DMS153 (cell line): ENCODE data around the gene LRRC32.

Experiments used
- DNase-seq: peaks from one replicate; lab custom pipeline; 2025; lab: John Stamatoyannopoulos, UW

The LRRC32 gene

DNA sequence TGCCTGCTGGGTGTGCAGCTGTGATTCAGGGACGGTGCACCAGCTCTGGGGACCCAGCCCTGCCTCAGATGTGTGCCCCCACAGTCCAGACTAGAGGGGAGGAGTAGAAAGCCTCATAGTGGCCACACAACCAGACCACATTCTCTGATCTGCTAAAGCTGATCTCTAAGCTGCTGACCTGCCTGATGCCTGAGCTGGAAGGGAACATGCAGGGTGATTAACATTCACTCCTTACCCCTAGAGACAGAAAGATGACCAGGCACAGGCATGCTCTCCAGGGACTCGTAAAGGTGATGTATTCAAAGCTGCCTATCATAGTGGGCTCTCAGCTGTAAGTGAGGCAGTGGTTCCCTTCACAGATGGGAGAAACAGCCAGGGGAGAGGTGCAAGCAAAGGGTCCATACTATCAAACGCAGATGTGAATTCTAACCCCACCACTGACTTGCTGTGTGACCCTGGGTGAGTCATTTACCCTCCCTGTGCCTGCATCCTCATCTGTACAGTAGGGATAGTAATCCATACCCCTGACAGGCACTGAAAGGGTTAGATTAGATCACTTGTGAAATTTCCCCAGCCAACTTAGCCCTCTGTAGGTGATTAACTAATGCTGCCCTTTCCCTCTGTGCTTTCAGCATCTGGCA, 29.0 kb upstream of the LRRC32 start:
- DNase-seq: no peak

DNA sequence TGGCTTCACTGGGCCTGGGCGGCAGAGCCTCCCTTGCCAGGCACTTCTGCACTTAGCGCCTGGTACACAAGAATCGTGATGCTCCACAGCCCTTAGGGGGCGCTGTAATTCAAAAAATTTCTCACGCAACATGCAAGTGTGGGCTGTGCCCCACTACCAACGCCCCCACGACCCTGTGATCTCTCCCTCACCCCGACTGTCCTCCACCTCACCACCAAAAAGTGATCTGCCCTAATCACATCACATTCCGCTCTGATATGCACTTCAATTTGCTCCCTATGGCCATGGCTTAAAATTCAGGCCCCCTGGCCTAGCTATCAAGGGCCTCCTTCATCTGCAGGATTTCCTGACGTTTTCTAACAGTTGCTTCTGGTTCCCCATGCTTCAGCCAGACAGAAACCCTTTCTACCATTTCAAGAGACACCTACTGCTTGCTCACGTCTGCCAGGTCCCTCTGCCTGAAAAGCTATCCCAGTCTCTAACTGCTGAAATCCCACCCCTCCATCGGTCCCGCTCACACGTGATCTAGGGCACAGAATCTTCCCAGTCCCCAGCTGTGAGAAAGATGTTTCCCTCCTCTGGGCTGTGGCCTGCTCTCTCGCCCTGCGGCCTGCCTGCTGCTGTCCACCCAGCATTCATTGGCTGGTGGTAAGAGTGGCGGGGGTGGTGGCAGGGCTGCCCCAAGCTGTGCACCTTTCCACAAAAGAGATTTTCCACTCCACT, 27.9 kb upstream of the LRRC32 start:
- no peak for DNase-seq

GRCh38 chr11:76696756-76697155, 26.2 kb upstream of the LRRC32 start:
- DNase-seq: no peak

GRCh38 chr11:76695771-76696170, 25.2 kb upstream of the LRRC32 start:
- no peak for DNase-seq

- DNase-seq: no peak
These were observed 24.6 kb upstream of the LRRC32 start for GRCh38 chr11:76695133-76695532.

GRCh38 chr11:76694664-76695063, 24.1 kb upstream of the LRRC32 start:
- no peak for DNase-seq

GRCh38 chr11:76693806-76694205, 23.3 kb upstream of the LRRC32 start:
- DNase-seq: no peak

GRCh38 chr11:76692956-76693355, 22.4 kb upstream of the LRRC32 start:
- DNase-seq: no peak

DNA sequence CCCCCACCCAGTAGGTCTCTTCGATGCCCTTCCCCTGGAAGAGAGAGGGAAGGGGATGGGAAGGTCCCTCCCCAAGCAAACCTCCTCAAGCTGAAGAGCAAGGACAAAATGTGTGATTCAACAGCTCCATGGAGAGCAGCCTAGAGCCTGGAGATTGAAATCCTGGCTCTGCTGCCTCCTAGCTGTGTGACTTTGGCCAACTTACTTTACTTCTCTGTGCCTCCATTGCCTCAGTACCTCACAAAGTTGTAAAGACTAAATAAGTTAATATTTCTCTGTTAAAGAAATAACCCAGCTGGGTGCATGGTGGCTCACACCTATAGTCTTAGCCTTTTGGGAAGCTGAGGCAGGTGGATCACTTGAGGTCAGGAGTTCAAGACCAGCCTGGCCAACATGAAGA, 21.1 kb upstream of the LRRC32 start:
- no peak for DNase-seq

DNA sequence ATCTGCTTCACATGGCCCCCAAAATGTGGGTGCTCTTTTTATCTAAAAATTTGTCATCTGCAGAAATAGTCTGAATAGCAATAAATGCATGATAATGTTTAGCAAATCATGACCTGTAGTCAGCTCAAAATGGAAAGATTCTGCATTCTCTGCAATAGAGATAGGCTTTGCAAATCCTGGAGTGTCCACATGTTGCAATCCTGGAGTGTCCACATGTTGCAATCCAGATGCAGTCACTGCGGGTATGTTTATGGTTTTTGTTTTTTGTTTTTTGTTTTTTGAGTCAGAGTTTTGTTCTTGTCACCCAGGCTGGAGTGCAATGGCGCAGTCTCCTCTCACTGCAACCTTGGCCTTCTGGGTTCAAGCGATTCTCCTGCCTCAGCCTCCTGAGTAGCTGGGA, 20.2 kb upstream of the LRRC32 start:
- DNase-seq: no peak

- no peak for DNase-seq
These were observed 19.0 kb upstream of the LRRC32 start for GRCh38 chr11:76689313-76690260.

DNA sequence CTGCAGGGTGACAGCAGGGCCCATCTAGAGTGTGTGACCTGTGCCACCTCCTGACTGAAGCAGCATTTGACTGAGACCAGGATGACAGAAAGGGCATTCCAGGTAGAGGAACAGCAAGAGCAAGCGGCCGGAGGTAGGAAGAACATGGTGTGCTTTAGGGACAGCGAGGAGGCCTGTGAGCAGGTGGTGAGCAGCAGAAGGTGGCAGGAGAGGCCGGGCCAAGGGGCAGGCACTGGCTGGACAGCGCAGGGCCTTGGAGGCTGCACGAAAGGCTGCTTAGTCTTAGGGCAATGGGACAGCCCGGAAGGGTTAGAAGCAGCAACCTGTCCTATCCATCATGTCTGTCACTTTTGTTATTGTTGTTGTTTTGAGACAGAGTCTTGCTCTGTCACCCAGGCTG, 17.6 kb upstream of the LRRC32 start:
- DNase-seq: no peak

DNA sequence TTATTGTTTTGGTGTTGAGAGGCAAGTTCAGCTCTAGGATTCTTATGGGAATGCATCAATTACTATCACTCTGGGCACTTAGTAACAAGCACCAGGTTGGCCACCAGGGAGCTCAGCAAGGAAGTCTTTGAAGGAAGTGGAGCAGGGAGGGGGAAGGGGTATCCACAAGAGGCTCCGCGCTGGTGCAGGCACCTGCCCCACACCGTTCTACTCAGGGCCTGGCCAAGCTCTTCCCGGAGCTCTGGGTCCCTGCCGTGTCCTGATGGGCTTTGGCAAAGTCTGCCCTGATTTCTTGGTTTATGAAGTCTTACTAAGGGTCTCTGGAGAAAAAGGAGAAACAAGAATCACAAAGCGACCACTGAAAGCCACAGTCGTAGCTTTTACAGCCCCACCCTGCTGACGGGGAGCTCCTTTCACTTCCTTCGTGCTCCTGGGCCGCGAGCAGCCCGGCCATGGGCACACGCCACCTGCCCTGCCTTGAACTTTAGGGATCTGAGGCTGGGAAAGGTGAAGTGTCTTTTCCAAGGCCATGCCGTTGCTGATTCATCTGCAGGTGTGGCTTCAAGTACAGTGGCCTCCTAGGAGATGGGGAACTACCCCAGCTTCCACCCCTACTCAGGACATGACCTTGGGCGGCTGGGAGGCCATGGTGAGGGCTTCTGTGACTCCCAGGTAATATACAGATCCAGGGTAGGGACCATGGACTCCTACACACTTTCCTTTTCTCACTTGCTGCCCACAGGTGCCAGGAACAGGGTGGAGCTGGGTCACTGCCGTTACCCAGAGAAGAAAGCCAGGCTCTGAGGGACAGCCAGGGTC, 15.9 kb upstream of the LRRC32 start:
- DNase-seq: peak; percentile 30

GRCh38 chr11:76685831-76686230, 15.3 kb upstream of the LRRC32 start:
- no peak for DNase-seq

DNA sequence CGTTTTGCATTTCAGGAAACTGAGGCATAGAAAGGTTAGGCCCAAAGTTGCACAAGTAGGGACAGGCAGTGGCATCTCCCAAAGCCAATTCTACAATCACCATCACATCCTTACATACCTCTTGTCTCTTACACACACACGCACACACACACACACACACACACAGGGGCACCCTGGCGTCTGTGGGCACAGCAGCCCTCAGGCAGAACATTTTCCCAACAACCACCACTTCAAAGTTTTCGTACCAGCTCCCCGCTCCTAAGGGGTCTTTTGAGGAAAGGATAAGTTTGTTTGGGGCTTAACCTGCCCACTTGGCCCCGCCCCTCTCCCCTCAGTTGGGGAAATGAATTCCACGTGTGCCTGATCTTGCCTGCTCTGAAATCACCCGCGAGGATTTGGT, 14.7 kb upstream of the LRRC32 start:
- no peak for DNase-seq

DNA sequence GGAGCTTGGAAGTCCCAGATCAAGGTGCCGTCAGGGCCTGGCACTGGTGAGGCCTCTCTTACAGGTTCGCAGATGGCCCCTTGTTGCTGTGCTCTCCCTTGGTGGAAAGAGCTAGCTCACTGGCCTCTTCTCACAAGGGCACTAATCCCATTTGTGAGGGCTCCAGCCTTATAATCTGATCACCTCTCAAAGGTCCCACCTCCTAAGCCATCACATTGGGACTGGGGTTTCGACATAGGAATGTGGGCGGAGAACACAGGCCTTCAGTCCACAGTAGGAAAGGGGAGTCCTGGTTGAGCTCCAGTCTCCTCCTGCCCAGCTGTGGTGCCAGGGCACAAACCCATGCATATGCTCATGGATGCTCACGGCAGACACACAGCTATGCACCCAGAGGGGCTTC, 14.0 kb upstream of the LRRC32 start:
- DNase-seq: no peak

DNA sequence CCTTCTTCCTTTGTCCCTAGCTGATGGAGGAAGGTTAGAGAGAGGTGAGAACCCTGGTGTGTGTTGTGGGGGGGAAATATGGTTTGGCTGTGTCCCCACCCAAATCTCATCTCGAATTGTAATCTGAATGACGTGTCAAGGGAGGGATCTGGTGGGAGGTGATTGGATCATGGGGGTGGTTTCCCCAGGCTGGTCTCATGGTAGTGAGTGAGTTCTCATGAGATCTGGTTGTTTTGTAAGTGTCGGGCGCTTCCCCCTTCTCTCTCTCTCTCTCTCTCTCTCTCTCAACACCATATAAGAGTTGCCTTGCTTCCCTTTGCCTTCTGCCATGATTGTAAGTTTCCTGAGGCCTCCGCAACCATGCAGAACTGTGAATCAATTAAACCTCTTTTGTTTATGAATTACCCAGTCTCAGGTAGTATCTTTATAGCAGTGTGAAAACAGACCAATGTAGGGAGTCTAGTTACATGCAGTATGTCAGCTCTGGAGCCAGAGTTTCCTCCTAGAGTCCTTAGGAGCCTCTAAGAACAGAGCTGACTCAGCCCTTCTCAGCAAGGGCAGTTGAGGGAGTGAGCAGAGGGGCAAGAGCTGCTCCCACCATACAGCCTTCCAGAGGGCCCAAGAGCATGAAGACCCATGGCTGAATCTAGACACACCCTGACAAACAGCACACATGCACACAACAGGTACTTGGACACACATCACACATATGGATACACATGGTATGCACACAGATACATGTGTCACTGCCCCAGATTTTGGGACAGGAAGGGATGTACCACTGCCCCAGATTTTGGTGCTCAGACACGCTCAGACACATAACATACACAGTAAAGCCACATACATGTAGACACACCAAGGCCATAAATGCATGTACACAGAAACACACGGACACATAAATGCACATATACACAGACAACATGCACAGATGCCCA, 12.9 kb upstream of the LRRC32 start:
- no peak for DNase-seq

DNA sequence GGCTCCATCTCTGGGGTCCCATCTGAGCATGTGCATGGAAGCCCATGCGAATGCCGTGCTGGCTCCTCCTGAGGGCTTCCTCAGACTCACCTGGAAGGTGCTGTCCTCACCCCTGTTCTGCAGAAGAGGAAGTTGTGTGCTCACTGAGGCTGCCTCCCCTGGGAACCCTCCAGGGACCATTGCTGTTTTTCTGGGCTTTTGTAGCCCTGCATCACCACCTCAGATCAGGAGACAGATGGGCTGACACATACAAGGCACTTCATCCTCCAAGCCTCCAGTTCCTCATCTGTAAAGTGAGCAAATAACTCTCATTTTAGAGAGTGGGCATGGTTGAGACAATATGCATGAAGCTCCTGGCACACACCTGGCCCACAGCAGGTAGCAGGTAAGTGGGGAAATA, 12.1 kb upstream of the LRRC32 start:
- no peak for DNase-seq

GRCh38 chr11:76682106-76682505, 11.6 kb upstream of the LRRC32 start:
- no peak for DNase-seq

DNA sequence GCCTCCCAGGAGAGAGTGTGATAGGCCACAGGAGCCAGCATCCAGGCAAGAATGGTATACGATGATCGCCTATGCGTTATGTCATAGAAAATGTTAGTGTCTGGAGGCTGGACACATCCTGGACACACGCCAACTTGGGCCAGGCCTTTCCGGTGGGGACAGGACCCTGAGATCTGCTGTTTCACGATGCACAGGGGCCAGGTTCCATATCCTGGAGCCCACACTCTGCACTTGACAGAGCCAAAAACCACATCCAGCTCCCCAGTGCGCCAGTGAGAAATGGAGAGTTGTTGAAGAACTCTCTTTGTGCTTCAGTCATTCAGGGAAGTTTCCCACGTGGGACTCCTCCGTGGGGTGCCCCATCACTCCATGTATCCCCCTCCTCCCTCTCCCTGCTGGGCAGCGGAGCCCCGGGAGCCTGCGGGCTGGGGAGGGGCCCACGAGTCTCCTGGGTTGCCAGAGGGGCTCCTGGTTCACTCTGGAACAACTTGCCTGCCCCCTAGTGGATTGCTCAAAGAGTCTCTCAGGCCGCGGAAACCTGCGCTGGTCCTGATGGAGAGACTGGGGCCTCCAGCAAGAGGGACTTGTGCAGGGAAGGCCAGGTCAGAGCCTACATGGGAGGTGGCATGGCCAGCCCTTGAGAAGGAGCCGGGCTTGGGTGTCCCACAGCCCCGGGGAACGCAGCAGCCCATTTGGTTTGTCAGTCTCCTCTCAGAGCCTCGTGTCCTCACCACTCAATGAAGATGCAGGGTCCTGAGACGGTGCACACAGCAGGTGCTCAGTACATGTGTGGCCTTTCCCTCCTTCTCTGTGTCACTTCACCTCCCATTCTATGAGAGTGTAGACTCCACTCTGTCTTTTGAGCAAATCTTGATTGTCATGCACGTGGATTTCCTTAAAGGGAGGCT, 10.2 kb upstream of the LRRC32 start:
- peak; percentile 10 for DNase-seq
